Activated CD8-positive, alpha-beta T cell treated with anti-CD3 and anti-CD28 coated beads for 36 hours (primary cell): ENCODE measurements around the gene ATP1A1. TPM values are rescaled to one million over a fixed set of nuclear protein-coding genes. Genes with fewer than 3 reads are reported as not detected.
A peak's percentile ranks its signal among the peaks of the same experiment; 100 is the strongest.

ENCODE experiments used
- ATAC-seq: fragments of 200-7000 bp; cut with Tn5 transposase; one replicate; pipeline ENCODE4 v1.10.0; 2021; ENCODE audit warnings: mild to moderate bottlenecking, moderate library complexity
- CTCF ChIA-PET: fragments of 350-600 bp; sonication (Branson Sonifier 250); formaldehyde crosslinking; loops from one replicate; lab custom pipeline; 2021; ENCODE audit warnings: antibody characterized with exemption; lab: Charles Lee
- POLR2A ChIA-PET: fragments of 350-600 bp; sonication (Branson Sonifier 250); formaldehyde crosslinking; loops from one replicate; lab custom pipeline; 2021; ENCODE audit warnings: antibody characterized with exemption; lab: Charles Lee
- DNase-seq: peaks from one replicate; pipeline ENCODE4 v3.0.0-alpha.2; 2020
- H3K27ac Mint-ChIP-seq: one replicate; pipeline ENCODE4 v1.8.0; 2021; ENCODE audit warnings: mild to moderate bottlenecking, mixed read lengths
- H3K27me3 Mint-ChIP-seq: one replicate; pipeline ENCODE4 v1.8.0; 2021; ENCODE audit warnings: mixed read lengths
- H3K36me3 Mint-ChIP-seq: one replicate; pipeline ENCODE4 v1.8.0; 2021; ENCODE audit warnings: low read depth, mixed read lengths
- H3K4me1 Mint-ChIP-seq: one replicate; pipeline ENCODE4 v1.8.0; 2021; ENCODE audit warnings: low read depth, mixed read lengths
- H3K4me3 Mint-ChIP-seq: one replicate; pipeline ENCODE4 v1.8.0; 2021; ENCODE audit warnings: mild to moderate bottlenecking, moderate library complexity, mixed read lengths
- H3K9me3 Mint-ChIP-seq: one replicate; pipeline ENCODE4 v1.8.0; 2021; ENCODE audit warnings: mixed read lengths
- intact Hi-C: fragments of 100-400 bp; cut with micrococcal nuclease; formaldehyde crosslinking; loops from one replicate; pipeline ENCODE4 v1.10.0; 2022
- total RNA-seq, 2 experiments: library from RNA; stranded (reverse); gene quantifications; one replicate each; pipeline ENCODE4 v1.2.3, GENCODE V29; 2021
- TF ChIP-seq, protein P1 (sequence below): fragments of 200-600 bp; IDR thresholded peaks from one replicate; pipeline ENCODE4 v1.8.0; 2022; ENCODE audit warnings: antibody characterized with exemption, mild to moderate bottlenecking

ATP1A1 gene
- total RNA-seq, 2 experiments from 2014 or later, result 201 to 202 TPM

DNA sequence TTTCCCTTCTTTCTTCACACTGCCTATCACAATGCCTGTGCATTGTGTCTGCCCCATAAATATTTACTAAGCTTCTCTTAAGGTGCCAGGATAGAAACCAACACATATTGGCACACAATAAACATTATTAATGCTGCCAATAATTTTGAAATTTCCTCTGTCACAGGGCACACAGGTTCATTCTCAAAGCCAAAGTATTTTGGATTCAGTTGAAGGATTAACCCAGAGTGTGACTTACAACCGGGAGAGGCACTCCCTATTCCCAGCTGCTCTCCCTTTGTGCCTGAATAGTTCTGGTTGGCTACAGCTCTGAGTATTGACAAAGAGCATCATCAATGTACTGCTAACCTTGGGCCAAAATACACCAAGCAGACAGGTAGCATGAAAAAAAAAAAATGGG, 46.6 kb upstream of the ATP1A1 start:
- peak overlapping the region; percentile 97 for H3K27ac Mint-ChIP-seq
- DNase-seq (no peak), ATAC-seq (peak; percentile 12)
- H3K4me1 Mint-ChIP-seq, result peaks cover 59% of the 10 kb centered on the region
- ChIA-PET POLR2A (interaction anchor here (0.6 to 1.3 kb wide), 2 partner anchors 9 to 46 kb away, joined by 3 read pairs; no protein-coding TSS in a partner anchor), CTCF (interaction anchor here (1.5 to 1.9 kb wide), 3 partner anchors 8 to 187 kb away, joined by 4 to 7 read pairs (median 5); no protein-coding TSS in a partner anchor)
- no peaks in the 10 kb centered on the region for H3K27me3 Mint-ChIP-seq
- intact Hi-C loops, result no loop called here
- no peaks in the 10 kb centered on the region for H3K36me3 Mint-ChIP-seq
- TF ChIP-seq, protein P1, sequence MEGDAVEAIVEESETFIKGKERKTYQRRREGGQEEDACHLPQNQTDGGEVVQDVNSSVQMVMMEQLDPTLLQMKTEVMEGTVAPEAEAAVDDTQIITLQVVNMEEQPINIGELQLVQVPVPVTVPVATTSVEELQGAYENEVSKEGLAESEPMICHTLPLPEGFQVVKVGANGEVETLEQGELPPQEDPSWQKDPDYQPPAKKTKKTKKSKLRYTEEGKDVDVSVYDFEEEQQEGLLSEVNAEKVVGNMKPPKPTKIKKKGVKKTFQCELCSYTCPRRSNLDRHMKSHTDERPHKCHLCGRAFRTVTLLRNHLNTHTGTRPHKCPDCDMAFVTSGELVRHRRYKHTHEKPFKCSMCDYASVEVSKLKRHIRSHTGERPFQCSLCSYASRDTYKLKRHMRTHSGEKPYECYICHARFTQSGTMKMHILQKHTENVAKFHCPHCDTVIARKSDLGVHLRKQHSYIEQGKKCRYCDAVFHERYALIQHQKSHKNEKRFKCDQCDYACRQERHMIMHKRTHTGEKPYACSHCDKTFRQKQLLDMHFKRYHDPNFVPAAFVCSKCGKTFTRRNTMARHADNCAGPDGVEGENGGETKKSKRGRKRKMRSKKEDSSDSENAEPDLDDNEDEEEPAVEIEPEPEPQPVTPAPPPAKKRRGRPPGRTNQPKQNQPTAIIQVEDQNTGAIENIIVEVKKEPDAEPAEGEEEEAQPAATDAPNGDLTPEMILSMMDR, result no peak
- no peaks in the 10 kb centered on the region for H3K9me3 Mint-ChIP-seq
- H3K4me3 Mint-ChIP-seq, result peak overlapping the region; percentile 31

DNA sequence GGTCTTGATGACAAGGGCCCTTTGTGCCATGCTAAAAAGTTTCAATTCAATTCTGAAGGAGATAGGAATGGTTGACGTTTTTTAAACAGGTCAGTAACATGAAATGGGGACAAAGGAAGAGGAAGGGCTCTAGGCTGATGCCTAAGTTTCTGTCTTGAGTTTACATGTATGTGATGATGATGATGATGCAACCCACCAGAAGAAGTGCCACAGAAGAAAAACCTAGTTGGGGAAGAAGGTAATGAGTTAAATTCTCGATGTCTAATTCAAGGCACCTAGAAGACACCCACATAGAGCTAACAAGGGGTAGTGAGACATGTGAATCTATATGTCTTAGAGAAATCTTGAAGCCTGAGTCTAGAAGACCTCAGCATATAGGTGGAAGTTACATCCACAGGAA, 44.4 kb upstream of the ATP1A1 start:
- ChIA-PET CTCF (interaction anchor here (1.4 kb wide), 1 partner anchor 190 kb away, joined by 3 read pairs; no protein-coding TSS in a partner anchor), POLR2A (no interaction called here)
- no peaks in the 10 kb centered on the region for H3K27me3 Mint-ChIP-seq
- intact Hi-C loops, result no loop called here
- peaks cover 46% of the 10 kb centered on the region for H3K4me1 Mint-ChIP-seq
- H3K36me3 Mint-ChIP-seq, result no peaks in the 10 kb centered on the region
- ATAC-seq (no peak), DNase-seq (no peak)
- TF ChIP-seq, protein P1, result no peak
- no peak overlapping the region for H3K4me3 Mint-ChIP-seq
- H3K27ac Mint-ChIP-seq, result no peak overlapping the region
- no peaks in the 10 kb centered on the region for H3K9me3 Mint-ChIP-seq

DNA sequence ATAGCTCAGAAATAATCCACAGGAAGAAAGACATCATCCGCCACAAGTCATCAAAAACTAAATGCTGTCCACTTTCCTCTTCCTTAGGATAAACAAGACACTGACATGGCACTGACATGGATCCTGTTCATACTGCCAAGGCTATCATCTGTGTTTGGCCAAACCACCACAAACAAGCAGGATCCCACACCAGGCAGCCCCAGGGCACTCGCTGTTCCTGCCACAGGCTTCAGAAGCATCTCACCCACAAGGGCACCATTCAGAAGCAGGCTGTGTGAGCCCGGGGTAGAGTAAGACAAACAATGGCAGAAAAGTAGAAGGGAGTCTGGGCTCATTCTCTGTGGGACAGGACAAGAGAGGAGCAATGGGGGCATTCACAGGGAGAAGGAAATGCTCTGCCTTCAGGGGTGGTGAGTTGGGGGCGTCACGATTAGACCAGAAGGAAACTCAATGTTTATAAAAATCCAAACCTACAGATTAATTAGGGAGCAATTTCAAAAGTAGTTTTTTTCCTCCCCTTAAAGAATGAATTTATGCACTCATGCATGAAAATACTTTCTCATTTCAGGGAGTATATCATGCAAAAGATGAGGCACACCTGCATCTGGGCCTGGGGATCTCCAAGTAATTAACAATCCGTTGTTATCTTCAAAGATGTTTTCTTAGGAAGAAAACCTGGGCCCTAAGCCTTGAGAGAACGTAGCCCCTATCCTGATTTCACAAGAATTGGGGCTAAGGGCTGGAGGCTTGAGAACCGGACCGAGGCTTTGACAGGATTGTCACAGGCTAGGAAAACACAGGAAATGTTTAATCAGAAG, 43.3 kb upstream of the ATP1A1 start:
- CTCF ChIA-PET, result interaction anchor here (1.4 kb wide), 1 partner anchor 191 kb away, joined by 3 read pairs; no protein-coding TSS in a partner anchor
- TF ChIP-seq, protein P1, result no peak
- POLR2A ChIA-PET, result no interaction called here
- ATAC-seq (no peak), DNase-seq (no peak)
- intact Hi-C loops, result no loop called here
- no peaks in the 10 kb centered on the region for H3K9me3 Mint-ChIP-seq
- H3K4me1 Mint-ChIP-seq, result peaks cover 40% of the 10 kb centered on the region
- no peaks in the 10 kb centered on the region for H3K27me3 Mint-ChIP-seq
- no peak overlapping the region for H3K27ac Mint-ChIP-seq
- H3K36me3 Mint-ChIP-seq, result no peaks in the 10 kb centered on the region
- H3K4me3 Mint-ChIP-seq, result no peak overlapping the region

DNA sequence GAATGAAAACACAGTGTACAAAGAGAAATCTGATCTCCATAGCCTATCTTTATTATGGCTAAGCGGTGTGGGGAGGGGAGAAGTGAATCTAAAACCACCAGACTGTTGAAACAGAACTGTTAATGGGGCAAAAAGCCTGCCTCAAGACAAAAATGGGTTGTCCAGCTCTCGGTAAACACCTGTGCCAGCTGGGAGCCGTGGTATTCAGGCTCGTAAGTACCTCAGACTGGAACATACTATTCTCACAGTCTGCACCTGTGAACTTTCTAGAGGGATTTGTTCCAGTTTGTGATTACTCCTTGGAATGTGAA, 42.7 kb upstream of the ATP1A1 start:
- ChIA-PET POLR2A (no interaction called here), CTCF (no interaction called here)
- peaks cover 37% of the 10 kb centered on the region for H3K4me1 Mint-ChIP-seq
- H3K27ac Mint-ChIP-seq, result no peak overlapping the region
- H3K36me3 Mint-ChIP-seq, result no peaks in the 10 kb centered on the region
- no peak overlapping the region for H3K4me3 Mint-ChIP-seq
- H3K27me3 Mint-ChIP-seq, result no peaks in the 10 kb centered on the region
- DNase-seq, result no peak
- TF ChIP-seq, protein P1, result no peak
- intact Hi-C loops, result no loop called here
- ATAC-seq, result no peak
- H3K9me3 Mint-ChIP-seq, result no peaks in the 10 kb centered on the region

DNA sequence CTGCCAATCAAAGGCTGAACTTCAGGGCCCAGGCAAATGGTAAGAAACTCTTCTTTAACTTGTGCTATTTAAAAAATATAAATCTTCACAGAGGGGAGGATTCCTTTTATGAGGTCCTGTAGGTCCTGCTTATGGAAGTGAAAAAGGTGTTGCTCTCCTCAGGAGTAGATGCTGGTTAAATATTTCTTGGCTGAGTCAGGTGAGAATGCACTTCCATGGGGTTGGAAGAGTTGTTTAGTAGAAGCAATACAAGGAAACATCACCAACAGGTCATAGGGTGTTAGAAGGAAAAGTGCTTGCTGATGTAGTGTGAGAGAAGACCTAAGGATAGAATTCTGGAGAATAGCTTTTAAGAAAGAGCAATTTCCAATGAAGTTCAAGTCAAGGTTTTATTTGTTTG, 42.2 kb upstream of the ATP1A1 start:
- Mint-ChIP-seq H3K36me3 (no peaks in the 10 kb centered on the region), H3K9me3 (no peaks in the 10 kb centered on the region), H3K4me1 (peaks cover 32% of the 10 kb centered on the region), H3K4me3 (no peak overlapping the region), H3K27ac (no peak overlapping the region), H3K27me3 (no peaks in the 10 kb centered on the region)
- POLR2A ChIA-PET, result no interaction called here
- intact Hi-C loops, result no loop called here
- ATAC-seq, result no peak
- DNase-seq, result no peak
- TF ChIP-seq, protein P1, result no peak
- CTCF ChIA-PET, result interaction anchor here (1.2 to 1.4 kb wide), 2 partner anchors 180 to 192 kb away, joined by 3 to 4 read pairs; no protein-coding TSS in a partner anchor
